GM21367 (cell line): Measurements from ENCODE around the gene STK33.

Experiments
- ATAC-seq: cut with Tn5 transposase; IDR thresholded peaks from one replicate; pipeline ENCODE4 v1.9.1; 2021; ENCODE audit not compliant: unreplicated experiment

Gene STK33

DNA sequence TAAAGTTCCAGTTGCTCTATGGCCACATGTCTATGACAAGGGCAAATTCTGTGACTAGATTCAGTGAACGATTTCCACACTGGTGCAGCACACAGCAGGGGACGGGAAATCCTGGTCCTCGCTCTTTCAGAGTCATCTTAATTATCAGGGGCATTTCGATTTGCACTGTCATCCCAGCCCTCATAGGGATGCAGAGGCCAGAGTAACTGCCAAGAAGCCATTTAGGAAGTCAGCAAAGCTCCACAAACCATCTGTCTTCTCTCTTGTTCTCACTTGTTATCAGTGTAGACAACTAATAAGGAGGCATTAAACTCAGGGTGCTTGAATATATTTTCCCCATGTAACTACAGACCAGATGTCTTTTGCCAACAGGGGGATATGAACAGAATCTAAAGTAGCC, 151.7 kb downstream of the STK33 start:
- ATAC-seq, result no peak

GRCh38 chr11:8440649-8441048, 153.4 kb downstream of the STK33 start:
- ATAC-seq, result no peak

DNA sequence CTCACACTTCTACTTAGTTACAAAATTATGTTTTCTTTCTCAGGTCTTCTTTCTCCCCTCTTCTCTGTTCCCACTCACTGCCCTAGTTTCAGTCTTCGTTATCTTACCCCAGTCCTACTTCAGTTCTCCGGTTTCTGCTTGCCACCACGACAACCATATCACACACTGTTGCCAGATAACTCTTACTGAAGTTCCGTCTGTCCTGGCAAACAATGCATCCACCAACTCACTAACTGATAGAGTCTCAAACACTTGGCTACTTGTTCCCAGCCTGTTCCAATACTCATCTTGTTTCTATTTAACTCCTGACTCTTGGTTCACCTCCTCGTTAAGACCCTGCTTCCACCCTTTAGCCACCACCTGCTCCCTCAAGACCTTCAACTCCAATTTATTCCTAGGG, 164.5 kb downstream of the STK33 start:
- no peak for ATAC-seq

DNA sequence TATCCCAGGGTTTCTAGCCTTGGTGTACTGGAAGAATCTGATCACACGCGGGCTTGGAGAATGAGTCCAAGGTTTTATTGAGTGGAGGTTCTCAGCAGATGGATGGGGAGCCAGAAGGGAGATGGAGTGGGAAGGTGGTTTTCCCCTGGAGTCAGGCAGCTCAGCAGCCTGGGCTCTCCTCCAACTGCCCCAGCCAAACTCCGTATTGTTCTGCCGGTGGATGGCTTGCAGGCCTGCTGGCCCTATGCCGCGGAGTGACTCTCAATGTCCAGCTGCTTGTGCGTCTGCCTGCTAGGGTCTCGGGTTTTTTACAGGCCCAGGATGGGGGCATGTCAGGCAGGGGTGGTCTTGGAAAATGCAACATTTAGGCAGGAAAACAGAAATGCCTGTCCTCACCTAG, 168.0 kb downstream of the STK33 start:
- ATAC-seq, result no peak

GRCh38 chr11:8415195-8415594, 178.8 kb downstream of the STK33 start:
- ATAC-seq, result no peak

DNA sequence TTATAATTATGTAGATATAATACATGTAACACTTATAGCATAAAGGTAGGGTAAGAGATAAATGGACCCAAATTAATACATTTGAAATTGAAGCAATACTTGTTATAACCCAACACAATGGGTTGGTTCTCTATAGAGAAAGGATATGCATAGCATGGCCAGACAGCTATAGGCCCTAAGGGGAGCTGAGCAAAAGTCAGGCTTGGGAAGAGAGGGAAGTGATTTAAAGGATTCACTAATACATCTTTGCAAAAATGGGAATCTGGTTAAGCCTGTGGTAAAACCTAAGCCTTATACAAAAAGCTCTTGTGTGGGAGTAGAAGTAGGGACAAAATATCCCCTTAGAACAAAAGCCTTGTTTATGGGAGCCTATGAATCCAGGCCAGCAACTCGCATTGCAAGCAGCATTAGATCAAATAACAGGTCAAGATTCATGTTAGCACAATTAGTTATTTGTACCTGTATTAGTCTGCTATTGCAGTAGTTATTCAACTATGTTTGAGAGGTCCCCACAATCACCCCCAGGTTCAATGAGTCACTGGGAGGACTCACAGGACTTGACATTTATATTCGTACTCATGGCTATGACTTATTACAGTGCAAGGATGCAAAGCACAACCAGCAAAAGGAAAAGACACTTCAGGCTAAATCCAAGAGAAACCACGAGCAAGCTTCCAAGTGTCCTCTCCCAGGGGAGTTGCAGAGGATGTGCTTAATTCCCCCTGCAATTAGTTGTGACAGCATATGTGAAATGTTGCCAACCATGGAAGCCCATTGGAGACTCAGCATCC, 185.7 kb downstream of the STK33 start:
- no peak for ATAC-seq

DNA sequence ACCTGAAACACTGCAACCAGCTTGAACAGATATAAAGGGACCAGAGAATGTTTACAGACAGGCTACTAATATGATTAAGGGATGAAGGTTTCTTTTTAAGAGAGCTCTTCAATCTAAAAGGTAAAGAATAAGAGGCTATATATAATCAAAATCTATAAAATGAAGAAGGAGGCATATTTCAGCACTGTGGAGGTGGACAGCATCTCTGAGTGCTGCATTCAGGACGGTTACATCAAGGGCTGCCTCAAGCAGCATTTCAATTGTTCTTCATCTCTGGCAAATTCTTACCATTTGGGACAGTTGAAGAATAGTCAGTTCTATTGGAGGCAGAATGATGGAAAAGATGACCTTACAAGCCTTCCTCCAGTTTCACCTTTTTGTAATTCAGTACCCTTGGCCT, 190.7 kb downstream of the STK33 start:
- ATAC-seq, result no peak

DNA sequence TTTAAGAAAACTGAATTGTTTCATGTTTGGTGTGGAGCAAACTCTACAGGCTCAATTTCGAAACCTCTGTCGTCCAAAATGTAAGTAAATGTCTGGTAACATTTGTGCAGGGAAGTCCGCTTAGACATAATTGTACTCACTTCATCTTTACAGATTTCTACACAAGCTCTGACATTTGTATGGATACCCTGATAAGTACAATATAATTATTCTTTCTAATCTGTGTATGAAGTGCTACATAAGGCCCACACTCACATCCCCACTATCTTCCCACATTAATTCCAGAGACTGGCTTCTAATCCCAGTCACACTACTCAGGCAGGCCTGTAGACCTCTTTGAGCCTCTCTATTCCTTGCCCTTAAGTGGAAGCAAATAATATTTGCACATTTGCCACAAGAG, 201.1 kb downstream of the STK33 start:
- no peak for ATAC-seq

DNA sequence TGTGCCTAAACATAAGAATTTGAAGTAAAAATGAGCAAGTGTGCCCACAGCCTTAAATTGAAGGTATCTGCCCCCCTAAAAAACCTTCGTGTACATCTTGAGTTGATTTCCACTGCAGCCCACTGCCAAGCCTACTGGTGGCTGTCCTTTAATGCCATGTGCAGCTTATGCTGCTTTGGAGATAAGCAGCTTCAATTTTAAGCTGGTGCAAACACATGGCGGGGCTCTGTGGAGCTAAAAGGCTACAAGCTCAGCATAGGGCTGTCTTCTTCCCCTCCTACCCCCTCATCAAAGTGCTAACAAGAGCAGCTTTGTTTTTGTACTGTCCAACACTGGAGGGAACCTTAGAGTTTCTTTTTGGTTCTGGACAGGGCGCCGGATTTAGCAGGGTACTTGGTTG, 201.9 kb downstream of the STK33 start:
- no peak for ATAC-seq

DNA sequence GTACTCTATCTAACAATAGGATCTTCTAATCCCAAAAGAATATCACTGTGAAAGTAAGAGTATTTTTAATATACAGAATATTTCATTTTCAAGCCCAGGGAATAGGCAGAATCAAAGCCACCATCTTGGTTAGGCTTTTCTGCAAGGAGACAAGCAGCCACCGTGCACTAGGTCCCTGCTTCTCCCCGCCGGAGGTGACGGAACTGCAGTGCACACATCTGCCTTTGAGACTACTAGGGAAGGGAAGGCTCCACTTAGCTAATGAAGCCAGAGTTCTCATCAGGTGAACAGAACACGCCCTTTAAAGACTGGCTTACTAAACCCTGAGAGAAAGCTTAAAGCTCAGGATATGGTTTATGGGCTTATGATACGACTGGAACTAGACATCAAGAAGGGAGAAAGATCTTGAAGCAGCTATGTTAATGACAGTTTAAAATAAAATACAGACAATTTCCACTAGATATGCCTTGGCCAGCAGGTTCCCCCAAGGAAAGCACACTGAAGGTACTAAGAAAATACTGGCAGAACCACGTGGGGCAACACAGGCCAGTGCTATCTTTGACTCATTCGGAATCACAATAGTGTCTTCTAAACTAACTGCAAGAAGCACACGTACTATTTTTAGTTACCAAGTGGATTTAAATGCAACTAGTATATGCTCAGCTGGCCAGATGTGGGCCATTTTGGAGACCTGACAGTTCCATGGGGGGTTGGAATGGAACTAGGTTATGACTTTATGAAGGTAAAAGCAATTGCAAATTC, 203.0 kb downstream of the STK33 start:
- no peak for ATAC-seq

DNA sequence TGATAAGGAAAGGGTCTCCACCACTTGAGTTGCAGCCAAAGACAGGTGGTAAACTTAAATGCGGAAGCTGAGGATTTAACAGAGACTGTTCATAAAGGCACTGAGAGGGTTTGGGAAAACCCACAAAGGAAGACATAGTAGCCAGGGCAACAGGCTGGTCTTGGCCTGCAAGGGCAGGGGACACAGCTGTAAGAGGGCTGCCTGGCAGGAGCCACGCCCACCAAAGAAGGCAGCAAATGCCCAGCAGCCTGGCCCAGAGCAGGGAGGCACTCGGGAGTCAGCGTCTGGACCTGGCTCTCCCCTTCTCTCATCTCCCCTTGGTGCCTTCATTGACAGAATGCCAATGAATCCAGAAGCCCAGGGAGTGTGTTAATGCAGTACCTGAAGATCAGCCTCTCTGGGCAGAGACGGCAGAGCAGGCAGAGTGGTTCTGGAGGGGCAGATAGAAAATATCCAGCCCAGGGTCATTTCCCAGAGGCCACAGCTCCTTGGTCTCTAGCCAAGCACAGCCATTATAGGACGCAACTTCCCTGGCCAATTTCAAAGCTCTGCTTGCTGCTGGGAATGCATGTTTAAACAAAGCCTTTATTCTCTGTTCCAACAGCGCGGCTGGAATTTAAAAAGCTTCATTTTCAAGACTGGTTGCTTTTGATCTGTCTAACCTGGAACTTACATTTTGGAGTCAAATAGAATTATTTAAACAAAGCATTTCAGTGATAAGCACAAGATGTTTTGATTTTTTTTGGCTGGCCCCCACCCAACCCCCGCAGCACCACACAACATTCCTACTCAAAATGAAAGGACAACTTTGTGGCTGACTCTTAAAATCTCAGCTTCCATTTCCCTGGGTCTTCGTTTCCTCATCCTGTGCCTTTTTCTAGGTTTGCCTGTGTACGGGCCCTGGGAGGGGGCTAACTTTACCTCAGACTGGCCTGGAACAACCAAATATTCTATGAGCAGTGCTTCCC, 204.7 kb downstream of the STK33 start:
- ATAC-seq, result no peak

- no peak for ATAC-seq
These were observed 206.3 kb downstream of the STK33 start for GRCh38 chr11:8387693-8388092.

- ATAC-seq, result no peak
These were observed 206.9 kb downstream of the STK33 start for GRCh38 chr11:8387141-8387540.

GRCh38 chr11:8386134-8386864, 207.7 kb downstream of the STK33 start:
- no peak for ATAC-seq

DNA sequence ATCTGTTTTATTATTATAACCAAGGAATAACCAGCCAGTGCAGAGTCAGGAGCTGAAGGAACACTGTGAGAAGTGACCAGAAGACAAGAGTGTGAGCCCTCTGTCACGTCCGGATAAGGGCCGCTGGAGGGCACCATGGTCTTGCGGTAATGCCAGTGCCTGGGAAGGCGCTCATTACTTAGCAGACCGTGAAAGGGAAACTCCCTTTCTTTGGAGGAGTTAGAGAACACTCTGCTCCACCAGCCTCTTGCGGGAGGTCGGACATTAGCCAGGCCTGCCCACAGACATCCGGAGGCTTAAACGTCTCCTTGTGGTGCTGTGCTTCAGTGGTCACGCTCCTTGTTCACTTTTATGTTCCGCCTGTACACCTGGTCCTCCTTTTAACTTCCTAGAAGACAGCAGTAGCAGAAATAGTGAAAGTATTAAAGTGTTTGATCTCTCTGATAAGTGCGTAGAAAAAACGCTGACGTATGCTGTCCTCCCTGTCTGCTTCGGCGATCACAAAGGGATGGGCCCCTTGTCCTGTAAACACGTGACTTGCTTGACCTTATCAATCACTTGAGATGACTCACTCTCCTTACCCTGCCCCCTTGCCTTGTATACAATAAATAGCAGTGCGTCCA, 209.7 kb downstream of the STK33 start:
- ATAC-seq, result no peak

DNA sequence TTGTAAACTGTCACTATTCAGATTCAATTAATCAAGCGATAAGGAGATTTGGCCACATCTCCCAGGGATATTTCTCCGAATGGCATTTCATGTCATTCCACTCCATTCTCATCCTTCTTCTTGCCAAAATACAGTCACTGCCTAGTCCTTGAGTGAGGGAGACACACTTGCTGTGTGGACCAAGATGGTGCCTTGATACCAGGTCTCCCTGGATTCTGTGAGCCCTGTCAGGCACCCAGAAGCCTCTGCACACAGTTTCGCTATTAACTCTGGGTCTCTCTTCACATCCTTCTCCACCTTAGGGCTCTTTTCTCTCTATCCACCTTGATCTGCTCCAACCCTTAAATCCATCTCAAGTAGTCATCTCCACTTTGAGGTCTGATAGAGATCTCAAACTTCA, 210.4 kb downstream of the STK33 start:
- no peak for ATAC-seq

GRCh38 chr11:8383227-8383626, 210.8 kb downstream of the STK33 start:
- no peak for ATAC-seq

DNA sequence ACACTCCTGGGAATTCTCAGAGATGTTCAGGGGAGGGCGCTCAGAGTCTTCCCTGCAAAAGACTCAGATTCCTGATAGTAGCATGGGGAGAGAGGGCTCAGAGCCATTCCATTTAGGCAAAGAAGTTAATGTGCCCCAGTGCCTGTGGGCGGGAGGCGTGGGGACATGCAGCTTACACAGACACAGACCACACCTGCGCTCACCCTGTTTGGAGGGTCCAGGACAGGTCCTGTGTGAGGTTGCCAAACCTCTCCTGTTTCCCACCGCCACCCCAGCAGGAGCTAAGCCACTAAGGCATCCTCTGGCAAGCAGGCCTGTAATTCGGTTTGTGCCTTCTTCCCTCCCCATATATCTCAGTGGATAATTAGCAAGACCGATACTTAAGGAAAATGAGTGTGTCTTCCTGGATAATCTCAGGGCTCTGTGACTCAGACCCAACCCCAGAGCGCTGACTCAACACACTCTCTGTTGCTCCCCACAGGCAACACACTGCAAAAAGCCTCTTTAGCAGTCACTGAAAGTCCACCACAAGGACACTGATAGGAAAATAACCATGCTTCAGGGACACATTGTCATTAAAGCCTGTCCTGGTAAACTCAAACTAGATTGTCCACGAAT, 211.5 kb downstream of the STK33 start:
- no peak for ATAC-seq

DNA sequence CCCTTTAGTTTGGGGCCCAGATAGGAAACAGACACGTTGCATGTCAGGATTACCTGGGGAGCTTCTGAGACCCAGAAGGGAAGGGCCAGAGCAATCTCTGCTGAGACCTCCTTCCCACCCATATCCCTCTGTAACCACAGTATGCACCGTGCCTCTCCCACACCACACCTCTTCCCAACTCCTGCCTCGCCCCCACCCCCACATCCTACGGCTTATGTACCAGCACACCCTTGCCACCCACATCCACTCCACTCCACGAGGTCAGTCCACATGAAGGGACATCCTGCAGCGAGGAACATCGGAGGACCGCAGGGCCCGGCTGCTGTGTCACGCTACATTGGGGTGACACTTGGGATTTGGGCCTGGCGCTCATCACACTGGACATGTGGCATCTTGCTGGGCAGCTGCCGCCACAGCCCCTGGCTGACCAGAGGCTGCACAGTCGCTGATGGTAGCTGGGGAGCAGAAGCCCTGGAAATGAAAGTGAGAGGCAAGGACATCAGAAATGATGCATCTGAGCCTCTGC, 212.1 kb downstream of the STK33 start:
- ATAC-seq, result no peak

GRCh38 chr11:8381343-8381742, 212.7 kb downstream of the STK33 start:
- no peak for ATAC-seq
